ENCODE measurements around the gene RPL22L1. TPM values are rescaled to one million over a fixed set of nuclear protein-coding genes. Genes with fewer than 3 reads are reported as not detected.

RPL22L1 gene
- 94.4 TPM for polyA plus RNA-seq
- long read RNA-seq, donor 1, transcript RPL22L1-201 (4 exons, 2,190 nt): major isoform, 19 of 46 reads
- long read RNA-seq, donor 1, transcript RPL22L1-204 (4 exons, 581 nt): minor isoform, 16 of 46 reads
- long read RNA-seq, donor 1, partial matches to known transcripts: 6 of 46 reads
- long read RNA-seq, donor 1, other reads (novel, unspliced or antisense): 0 of 46 reads
- long read RNA-seq, donor 2, transcript RPL22L1-204 (4 exons, 581 nt): minor isoform, 19 of 88 reads
- long read RNA-seq, donor 2, transcript RPL22L1-202 (4 exons, 506 nt): minor isoform, 8 of 88 reads
- long read RNA-seq, donor 2, transcript RPL22L1-201 (4 exons, 2,190 nt): major isoform, 42 of 88 reads
- long read RNA-seq, donor 2, partial matches to known transcripts: 14 of 88 reads
- long read RNA-seq, donor 2, other reads (novel, unspliced or antisense): 0 of 88 reads
- long read RNA-seq, donor 3: 0 reads
- long read RNA-seq, donor 4, transcript RPL22L1-201 (4 exons, 2,190 nt): major isoform, 6 of 11 reads
- long read RNA-seq, donor 4, partial matches to known transcripts: 0 of 11 reads
- long read RNA-seq, donor 4, other reads (novel, unspliced or antisense): 0 of 11 reads
- long read RNA-seq, donor 5, transcript RPL22L1-201 (4 exons, 2,190 nt): major isoform, 29 of 59 reads
- long read RNA-seq, donor 5, transcript RPL22L1-204 (4 exons, 581 nt): minor isoform, 10 of 59 reads
- long read RNA-seq, donor 5, transcript RPL22L1-205 (2 exons, 900 nt): minor isoform, 5 of 59 reads
- long read RNA-seq, donor 5, partial matches to known transcripts: 7 of 59 reads
- long read RNA-seq, donor 5, other reads (novel, unspliced or antisense): 0 of 59 reads
- long read RNA-seq, donor 6, transcript RPL22L1-204 (4 exons, 581 nt): minor isoform, 32 of 106 reads
- long read RNA-seq, donor 6, transcript RPL22L1-201 (4 exons, 2,190 nt): major isoform, 44 of 106 reads
- long read RNA-seq, donor 6, partial matches to known transcripts: 20 of 106 reads
- long read RNA-seq, donor 6, other reads (novel, unspliced or antisense): 0 of 106 reads
- long read RNA-seq, donor 7, transcript RPL22L1-201 (4 exons, 2,190 nt): major isoform, 23 of 40 reads
- long read RNA-seq, donor 7, transcript RPL22L1-204 (4 exons, 581 nt): minor isoform, 8 of 40 reads
- long read RNA-seq, donor 7, partial matches to known transcripts: 0 of 40 reads
- long read RNA-seq, donor 7, other reads (novel, unspliced or antisense): 0 of 40 reads
- long read RNA-seq, donor 8, transcript RPL22L1-202 (4 exons, 506 nt): minor isoform, 8 of 131 reads
- long read RNA-seq, donor 8, transcript RPL22L1-201 (4 exons, 2,190 nt): major isoform, 62 of 131 reads
- long read RNA-seq, donor 8, transcript RPL22L1-204 (4 exons, 581 nt): minor isoform, 45 of 131 reads
- long read RNA-seq, donor 8, partial matches to known transcripts: 12 of 131 reads
- long read RNA-seq, donor 8, other reads (novel, unspliced or antisense): 0 of 131 reads
- long read RNA-seq, donor 9, transcript RPL22L1-201 (4 exons, 2,190 nt): major isoform, 51 of 119 reads
- long read RNA-seq, donor 9, transcript RPL22L1-204 (4 exons, 581 nt): minor isoform, 46 of 119 reads
- long read RNA-seq, donor 9, partial matches to known transcripts: 7 of 119 reads
- long read RNA-seq, donor 9, other reads (novel, unspliced or antisense): 6 of 119 reads
- long read RNA-seq, donor 10, transcript RPL22L1-202 (4 exons, 506 nt): minor isoform, 5 of 96 reads
- long read RNA-seq, donor 10, transcript RPL22L1-201 (4 exons, 2,190 nt): major isoform, 38 of 96 reads
- long read RNA-seq, donor 10, transcript RPL22L1-206 (4 exons, 587 nt): minor isoform, 7 of 96 reads
- long read RNA-seq, donor 10, transcript RPL22L1-204 (4 exons, 581 nt): minor isoform, 33 of 96 reads
- long read RNA-seq, donor 10, partial matches to known transcripts: 8 of 96 reads
- long read RNA-seq, donor 10, other reads (novel, unspliced or antisense): 0 of 96 reads
- long read RNA-seq, donor 11, transcript RPL22L1-204 (4 exons, 581 nt): minor isoform, 18 of 58 reads
- long read RNA-seq, donor 11, transcript RPL22L1-202 (4 exons, 506 nt): minor isoform, 6 of 58 reads
- long read RNA-seq, donor 11, transcript RPL22L1-201 (4 exons, 2,190 nt): major isoform, 31 of 58 reads
- long read RNA-seq, donor 11, partial matches to known transcripts: 0 of 58 reads
- long read RNA-seq, donor 11, other reads (novel, unspliced or antisense): 0 of 58 reads

GRCh38 chr3:170869645-170870593, at the start of gene RPL22L1:
Gene RPL22L1, minus strand, starts transcription at chr3:170870195. Its CDS starts 28 bp downstream, at chr3:170870167.
- Histone ChIP-seq H3K36me3 (ENCODE audit: control insufficient read depth, insufficient read depth, low read length) (peaks cover 20% of the 10 kb centered on the region), H3K27ac (ENCODE audit: low read length) (peak within 1 kb of the TSS; percentile 90), H3K27me3 (ENCODE audit: control insufficient read depth, insufficient read depth, low read length) (no peaks in the 10 kb centered on the region), H3K4me3 (ENCODE audit: low read length) (peak within 1 kb of the TSS; percentile 82), H3K9me3 (ENCODE audit: control insufficient read depth, low read depth, low read length) (no peaks in the 10 kb centered on the region), H3K4me1 (ENCODE audit: control insufficient read depth, insufficient read depth, low read length) (peaks cover 5% of the 10 kb centered on the region)
- peak; percentile 97 to 98 for DNase-seq
- no CpG with 5 or more reads among the region's 59 CpGs for WGBS (ENCODE audit: insufficient coverage, low lambda C conversion rate)

DNA sequence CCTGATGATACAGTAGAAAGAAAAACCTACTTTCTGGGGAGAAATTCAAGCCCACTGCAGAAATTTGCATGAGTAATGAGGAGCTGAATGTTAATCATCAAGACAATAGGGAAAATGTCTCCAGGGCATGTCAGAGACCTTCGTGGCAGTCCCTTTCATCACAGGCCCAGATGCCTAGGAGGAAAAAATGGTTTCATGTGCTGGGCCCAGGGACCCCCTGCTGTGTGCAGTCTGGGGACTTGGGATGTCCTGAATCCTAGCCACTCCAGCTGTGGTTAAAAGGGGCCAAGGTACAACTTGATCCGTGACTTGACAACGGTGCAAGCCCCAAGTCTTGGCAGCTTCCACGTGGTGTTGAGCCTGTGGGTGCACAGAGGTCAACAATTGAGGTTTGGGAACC, 48.7 kb upstream of the RPL22L1 start:
- no CpG with 5 or more reads among the region's 4 CpGs for WGBS (ENCODE audit: insufficient coverage, low lambda C conversion rate)
- H3K4me1 ChIP-seq (ENCODE audit: control insufficient read depth, insufficient read depth, low read length): no peaks in the 10 kb centered on the region
- H3K27me3 ChIP-seq (ENCODE audit: control insufficient read depth, insufficient read depth, low read length): no peaks in the 10 kb centered on the region
- DNase-seq: no peak
- no peak overlapping the region for H3K4me3 ChIP-seq (ENCODE audit: low read length)
- no peak overlapping the region for H3K27ac ChIP-seq (ENCODE audit: low read length)
- no peaks in the 10 kb centered on the region for H3K36me3 ChIP-seq (ENCODE audit: control insufficient read depth, insufficient read depth, low read length)
- H3K9me3 ChIP-seq (ENCODE audit: control insufficient read depth, low read depth, low read length): peaks cover 11% of the 10 kb centered on the region

GRCh38 chr3:170914690-170915089, 44.7 kb upstream of the RPL22L1 start:
- Histone ChIP-seq H3K9me3 (ENCODE audit: control insufficient read depth, low read depth, low read length) (peaks cover 7% of the 10 kb centered on the region), H3K36me3 (ENCODE audit: control insufficient read depth, insufficient read depth, low read length) (no peaks in the 10 kb centered on the region), H3K4me1 (ENCODE audit: control insufficient read depth, insufficient read depth, low read length) (no peaks in the 10 kb centered on the region), H3K27me3 (ENCODE audit: control insufficient read depth, insufficient read depth, low read length) (no peaks in the 10 kb centered on the region), H3K27ac (ENCODE audit: low read length) (no peak overlapping the region), H3K4me3 (ENCODE audit: low read length) (no peak overlapping the region)
- DNase-seq: no peak
- no CpG with 5 or more reads among the region's 1 CpG for WGBS (ENCODE audit: insufficient coverage, low lambda C conversion rate)

GRCh38 chr3:170914212-170914611, 44.2 kb upstream of the RPL22L1 start:
- 100% methylated on average over 4 of the region's 5 CpGs for WGBS (ENCODE audit: insufficient coverage, low lambda C conversion rate)
- no peak overlapping the region for H3K27ac ChIP-seq (ENCODE audit: low read length)
- no peaks in the 10 kb centered on the region for H3K27me3 ChIP-seq (ENCODE audit: control insufficient read depth, insufficient read depth, low read length)
- no peak overlapping the region for H3K4me3 ChIP-seq (ENCODE audit: low read length)
- H3K9me3 ChIP-seq (ENCODE audit: control insufficient read depth, low read depth, low read length): peaks cover 12% of the 10 kb centered on the region
- H3K36me3 ChIP-seq (ENCODE audit: control insufficient read depth, insufficient read depth, low read length): no peaks in the 10 kb centered on the region
- no peak for DNase-seq
- peaks cover under 1% of the 10 kb centered on the region for H3K4me1 ChIP-seq (ENCODE audit: control insufficient read depth, insufficient read depth, low read length)

DNA sequence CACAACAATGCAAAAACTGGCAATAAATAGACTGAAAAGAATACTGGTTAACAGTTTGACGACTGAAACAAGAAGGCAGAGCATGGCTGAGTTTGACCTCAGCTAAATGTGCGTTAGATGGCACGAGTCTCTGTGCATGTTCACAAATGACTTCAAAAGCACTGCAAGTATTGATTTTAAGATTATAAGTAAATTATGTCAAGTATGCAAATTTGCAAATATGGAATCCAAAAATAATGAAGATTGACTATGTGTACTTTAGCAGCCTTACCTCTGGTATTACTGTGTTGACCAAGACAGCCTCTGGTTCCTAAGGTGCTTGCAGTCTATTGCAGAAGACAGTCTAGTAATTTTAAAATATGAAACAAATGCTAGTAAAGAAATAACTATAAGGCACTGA, 41.1 kb upstream of the RPL22L1 start:
- Histone ChIP-seq H3K36me3 (ENCODE audit: control insufficient read depth, insufficient read depth, low read length) (no peaks in the 10 kb centered on the region), H3K27ac (ENCODE audit: low read length) (no peak overlapping the region), H3K4me1 (ENCODE audit: control insufficient read depth, insufficient read depth, low read length) (peaks cover 14% of the 10 kb centered on the region), H3K9me3 (ENCODE audit: control insufficient read depth, low read depth, low read length) (peaks cover 15% of the 10 kb centered on the region), H3K27me3 (ENCODE audit: control insufficient read depth, insufficient read depth, low read length) (peaks cover 3% of the 10 kb centered on the region), H3K4me3 (ENCODE audit: low read length) (no peak overlapping the region)
- DNase-seq: no peak
- WGBS (ENCODE audit: insufficient coverage, low lambda C conversion rate): 100% methylated on average over 2 of the region's 3 CpGs

GRCh38 chr3:170910542-170910941, 40.5 kb upstream of the RPL22L1 start:
- Histone ChIP-seq H3K4me3 (ENCODE audit: low read length) (no peak overlapping the region), H3K36me3 (ENCODE audit: control insufficient read depth, insufficient read depth, low read length) (no peaks in the 10 kb centered on the region), H3K4me1 (ENCODE audit: control insufficient read depth, insufficient read depth, low read length) (peaks cover 14% of the 10 kb centered on the region), H3K9me3 (ENCODE audit: control insufficient read depth, low read depth, low read length) (peaks cover 15% of the 10 kb centered on the region), H3K27ac (ENCODE audit: low read length) (no peak overlapping the region), H3K27me3 (ENCODE audit: control insufficient read depth, insufficient read depth, low read length) (peaks cover 3% of the 10 kb centered on the region)
- DNase-seq: peak in 1 of 2 donors; percentile 3

- DNase-seq: peak; percentile 33 to 57
Observed at GRCh38 chr3:170909129-170909903, 39.3 kb upstream of the RPL22L1 start.

More at GRCh38 chr3:170909129-170909903, 39.3 kb upstream of the RPL22L1 start:
- Histone ChIP-seq H3K4me3 (ENCODE audit: low read length) (peak overlapping the region; percentile 79), H3K9me3 (ENCODE audit: control insufficient read depth, low read depth, low read length) (peaks cover 15% of the 10 kb centered on the region), H3K4me1 (ENCODE audit: control insufficient read depth, insufficient read depth, low read length) (peaks cover 14% of the 10 kb centered on the region), H3K36me3 (ENCODE audit: control insufficient read depth, insufficient read depth, low read length) (no peaks in the 10 kb centered on the region), H3K27me3 (ENCODE audit: control insufficient read depth, insufficient read depth, low read length) (peaks cover 3% of the 10 kb centered on the region), H3K27ac (ENCODE audit: low read length) (peak overlapping the region; percentile 8)
- WGBS (ENCODE audit: insufficient coverage, low lambda C conversion rate): 80% methylated on average over 1 of the region's 17 CpGs
